GM18867 (cell line): ENCODE data around the gene NSUN6.

Experiments
- ATAC-seq: cut with Tn5 transposase; IDR thresholded peaks from one replicate; pipeline ENCODE4 v1.9.1; 2021; ENCODE audit warnings: mild to moderate bottlenecking, moderate library complexity; ENCODE audit not compliant: unreplicated experiment

The NSUN6 gene

GRCh38 chr10:18505456-18506118, 145.8 kb downstream of the NSUN6 start:
- no peak for ATAC-seq

GRCh38 chr10:18504161-18504560, 147.2 kb downstream of the NSUN6 start:
- ATAC-seq, result no peak

- ATAC-seq, result peak; percentile 34
Observed at GRCh38 chr10:18501629-18502028, 149.8 kb downstream of the NSUN6 start.

GRCh38 chr10:18501198-18501597, 150.2 kb downstream of the NSUN6 start:
- peak; percentile 98 for ATAC-seq

- ATAC-seq, result no peak
Observed at GRCh38 chr10:18500576-18500975, 150.8 kb downstream of the NSUN6 start.

GRCh38 chr10:18498998-18499397, 152.4 kb downstream of the NSUN6 start:
- ATAC-seq, result no peak

- ATAC-seq, result no peak
Observed at GRCh38 chr10:18497806-18498369, 153.5 kb downstream of the NSUN6 start.
